ENCODE measurements around the gene CD93. TPM values are rescaled to one million over a fixed set of nuclear protein-coding genes. Genes with fewer than 3 reads are reported as not detected.

CD93 gene
- polyA plus RNA-seq, 3 donors = 38.1 to 43.3 (median 41.0) TPM

DNA sequence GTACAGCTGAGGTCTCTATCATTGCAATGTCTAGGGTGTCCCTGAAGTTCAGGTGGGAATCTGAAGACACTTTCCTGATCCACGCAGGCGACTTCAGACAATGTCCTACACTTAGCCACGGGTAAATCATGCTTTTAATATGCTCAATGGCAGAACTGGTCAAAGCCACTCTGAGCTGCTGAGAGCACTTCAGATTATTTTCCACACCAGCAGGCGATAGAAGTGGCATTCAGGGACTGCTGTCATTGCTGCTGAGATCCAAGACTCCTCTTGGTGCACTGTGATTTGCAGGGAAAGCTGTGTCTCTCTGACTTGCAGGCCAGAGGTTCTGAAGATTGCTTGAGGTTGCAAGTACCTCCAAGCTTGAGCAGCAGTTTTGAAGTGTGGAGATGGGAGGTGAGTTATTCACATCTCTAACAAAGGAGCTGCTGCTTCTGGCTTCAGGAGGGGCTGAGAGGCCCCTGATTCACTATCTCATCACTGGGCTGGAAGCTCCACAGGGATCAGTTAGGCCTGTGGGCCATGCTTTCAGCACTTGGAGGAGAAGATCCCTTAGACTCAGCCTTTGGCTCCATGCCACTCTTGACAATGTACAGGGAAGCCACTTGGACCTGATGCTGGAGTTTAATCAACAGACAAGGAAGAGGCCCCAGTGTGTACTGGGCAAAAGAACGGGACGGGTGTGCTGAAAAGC, 53.9 kb downstream of the CD93 start:
- no peak for DNase-seq (ENCODE audit: extremely low read depth in 1 of 11, low read depth in 9 of 11, low spot score in 4 of 11)

DNA sequence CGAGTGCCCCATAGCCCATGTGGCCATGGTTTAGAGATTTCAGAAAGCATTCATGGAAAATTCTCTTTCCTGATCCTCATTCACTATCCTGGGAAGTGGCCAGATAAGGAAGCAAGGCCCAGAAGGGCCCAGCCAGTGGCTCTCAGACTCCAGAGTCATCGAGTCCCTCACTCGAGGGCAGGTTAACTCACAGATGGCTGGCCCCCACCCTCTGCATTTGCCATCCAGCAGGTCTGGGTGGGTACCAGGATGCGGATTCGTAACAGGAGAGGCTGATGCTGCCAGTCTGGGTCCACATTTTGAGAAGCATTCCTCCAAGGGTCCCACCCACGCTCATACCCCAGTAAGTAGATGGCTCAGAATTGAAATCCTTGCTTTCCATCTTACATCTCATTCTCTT, 54.8 kb downstream of the CD93 start:
- DNase-seq (ENCODE audit: extremely low read depth in 1 of 11, low read depth in 9 of 11, low spot score in 4 of 11) = no peak

Other genes starting within 250 kb of the CD93 start
- gene SSTR4, start 51.0 kb downstream of the CD93 start, polyA plus RNA-seq (ENCODE audit: insufficient read length in 3 of 3) = under 1 TPM in 2 of 3 donors, not detected in 1; 0.07 to 0.14 TPM
- gene THBD, start 36.7 kb downstream of the CD93 start, polyA plus RNA-seq (ENCODE audit: insufficient read length in 3 of 3) = 1 to 10 TPM; 5.3 to 7.8 (median 6.0) TPM